ENCODE measurements around the gene MAOA.
A peak's percentile ranks its signal among the peaks of the same experiment; 100 is the strongest.
"Not testable (repeated sequence)": the region's sequence is repeated elsewhere in the genome, so short reads cannot be mapped to it uniquely, and the experiment has no call there.

Gene MAOA

GRCh38 chrX:43656005-43656494 lies at the start of gene MAOA:
Gene MAOA, plus strand, starts transcription at chrX:43656299. Its CDS starts 43 bp downstream, at chrX:43656342.
- DNase-seq (ENCODE audit: low read depth) = no peak

- DNase-seq (ENCODE audit: low read depth) = no peak
Measured at GRCh38 chrX:43612400-43612799, 43.7 kb upstream of the MAOA start.

GRCh38 chrX:43615660-43616059 lies 40.4 kb upstream of the MAOA start:
- no peak for DNase-seq (ENCODE audit: low read depth)

GRCh38 chrX:43618366-43619205 lies 37.5 kb upstream of the MAOA start:
- DNase-seq (ENCODE audit: low read depth) = no peak

- DNase-seq (ENCODE audit: low read depth) = not testable (repeated sequence)
Measured at GRCh38 chrX:43619861-43620260, 36.2 kb upstream of the MAOA start.

- DNase-seq (ENCODE audit: low read depth) = no peak
Measured at GRCh38 chrX:43627147-43627546, 29.0 kb upstream of the MAOA start.

GRCh38 chrX:43627669-43628068 lies 28.4 kb upstream of the MAOA start:
- no peak for DNase-seq (ENCODE audit: low read depth)

GRCh38 chrX:43629229-43629628 lies 26.9 kb upstream of the MAOA start:
- no peak for DNase-seq (ENCODE audit: low read depth)

- DNase-seq (ENCODE audit: low read depth) = no peak
Measured at GRCh38 chrX:43631841-43632240, 24.3 kb upstream of the MAOA start.

- DNase-seq (ENCODE audit: low read depth) = no peak
Measured at GRCh38 chrX:43633081-43633480, 23.0 kb upstream of the MAOA start.

- DNase-seq (ENCODE audit: low read depth) = no peak
Measured at GRCh38 chrX:43633757-43634156, 22.3 kb upstream of the MAOA start.

GRCh38 chrX:43640482-43640881 lies 15.6 kb upstream of the MAOA start:
- no peak for DNase-seq (ENCODE audit: low read depth)

- DNase-seq (ENCODE audit: low read depth) = no peak
Measured at GRCh38 chrX:43641691-43642090, 14.4 kb upstream of the MAOA start.

GRCh38 chrX:43643201-43643600 lies 12.9 kb upstream of the MAOA start:
- no peak for DNase-seq (ENCODE audit: low read depth)

GRCh38 chrX:43643662-43644061 lies 12.4 kb upstream of the MAOA start:
- no peak for DNase-seq (ENCODE audit: low read depth)

- peak; percentile 87 for DNase-seq (ENCODE audit: low read depth)
Measured at GRCh38 chrX:43644124-43644701, 11.9 kb upstream of the MAOA start.

- no peak for DNase-seq (ENCODE audit: low read depth)
Measured at GRCh38 chrX:43646800-43647199, 9.3 kb upstream of the MAOA start.

GRCh38 chrX:43654431-43655150 lies 1.5 kb upstream of the MAOA start:
- peak; percentile 83 for DNase-seq (ENCODE audit: low read depth)

GRCh38 chrX:43655151-43656004 lies 721 bp upstream of the MAOA start:
- no peak for DNase-seq (ENCODE audit: low read depth)

- no peak for DNase-seq (ENCODE audit: low read depth)
Measured at GRCh38 chrX:43657671-43658070, 1.6 kb downstream of the MAOA start.

- DNase-seq (ENCODE audit: low read depth) = no peak
Measured at GRCh38 chrX:43661521-43662240, 5.6 kb downstream of the MAOA start.
